SK-N-SH (cell line): ENCODE measurements around the gene TSC22D1. TPM values are rescaled to one million over a fixed set of nuclear protein-coding genes. Genes with fewer than 3 reads are reported as not detected.

ENCODE experiments used
- CTCF ChIA-PET: fragments of 300-600, 350-600 bp; formaldehyde crosslinking; extraction: SDS; loops from one replicate; lab custom pipeline; 2021; lab: Yijun Ruan, JAX
- POLR2A ChIA-PET: fragments of 350-600 bp; sonication (Branson Sonifier 250); formaldehyde crosslinking; extraction: SDS; loops from one replicate; lab custom pipeline; 2020; ENCODE audit warnings: antibody characterized with exemption, inconsistent platforms; lab: Yijun Ruan, JAX
- DNase-seq: peaks from one replicate; pipeline ENCODE4 v3.0.0; 2012
- H2AFZ ChIP-seq: fragments of 200-600 bp; sonication (generic); 2 replicates; pipeline ENCODE4 v1.8.1; 2016; ENCODE audit warnings: antibody characterized with exemption, mild to moderate bottlenecking, low read depth
- H3F3A ChIP-seq: fragments of 200-600 bp; sonication (generic); replicated peaks from 2 replicates; pipeline ENCODE3; 2016; ENCODE audit warnings: antibody characterized with exemption, mild to moderate bottlenecking; ENCODE audit not compliant: insufficient read depth
- H3K27ac ChIP-seq, 2 experiments: fragments of 200-500 bp in 1 of 2; fragments of 200-600 bp in 1 of 2; sonication (Bioruptor generic) in 1 of 2; sonication (generic), shearing (Covaris generic) in 1 of 2; 2 replicates each; pipeline versions ENCODE4 v1.5.1 to v1.6.1; 2014 to 2016; ENCODE audit warnings: low read depth in 2 of 2, inconsistent platforms in 1 of 2, low read length in 1 of 2, mild to moderate bottlenecking in 1 of 2, mixed read lengths in 1 of 2
- H3K27me3 ChIP-seq: fragments of 200-600 bp; sonication (generic), shearing (Covaris generic); 2 replicates; pipeline ENCODE4 v1.6.1; 2016; ENCODE audit warnings: mixed run types; ENCODE audit not compliant: insufficient read depth
- H3K36me3 ChIP-seq, 2 experiments: fragments of 200-500 bp in 1 of 2; fragments of 200-600 bp in 1 of 2; sonication (Bioruptor generic) in 1 of 2; sonication (generic) in 1 of 2; replicated peaks in 1 of 2; 2 replicates each; pipeline versions ENCODE3 to v1.5.1; 2014 to 2016; ENCODE audit warnings: low read length in 1 of 2, mild to moderate bottlenecking in 1 of 2; ENCODE audit not compliant: insufficient read depth in 2 of 2, control insufficient read depth in 1 of 2
- H3K4me1 ChIP-seq, 2 experiments: fragments of 200-500 bp in 1 of 2; fragments of 200-600 bp in 1 of 2; sonication (Bioruptor generic) in 1 of 2; sonication (generic), shearing (Covaris generic) in 1 of 2; 2 replicates each; pipeline versions ENCODE4 v1.5.1 to v1.6.1; 2014 to 2016; ENCODE audit warnings: low read depth in 1 of 2, low read length in 1 of 2, mixed run types in 1 of 2; ENCODE audit not compliant: insufficient read depth in 2 of 2, control insufficient read depth in 1 of 2
- H3K4me2 ChIP-seq: fragments of 200-600 bp; sonication (generic), shearing (Covaris generic); 2 replicates; pipeline ENCODE4 v1.6.1; 2017; ENCODE audit warnings: mixed run types
- H3K4me3 ChIP-seq, 2 experiments: fragments of 200-500 bp in 1 of 2; fragments of 200-600 bp in 1 of 2; sonication (Bioruptor generic) in 1 of 2; sonication (generic), shearing (Covaris generic) in 1 of 2; 2 replicates each; pipeline versions ENCODE4 v1.5.1 to v1.8.1; 2014 to 2016; ENCODE audit warnings: low read depth in 2 of 2, inconsistent platforms in 1 of 2, low read length in 1 of 2, mild to moderate bottlenecking in 1 of 2, mixed read lengths in 1 of 2, moderate library complexity in 1 of 2
- H3K79me2 ChIP-seq: fragments of 200-600 bp; sonication (generic); 2 replicates; pipeline ENCODE4 v1.8.1; 2017; ENCODE audit warnings: mild to moderate bottlenecking; ENCODE audit not compliant: insufficient read depth
- H3K9ac ChIP-seq: fragments of 200-600 bp; sonication (generic); 2 replicates; pipeline ENCODE4 v1.6.1; 2017; ENCODE audit warnings: mixed run types
- H3K9me2 ChIP-seq: fragments of 200-600 bp; sonication (generic); 2 replicates; pipeline ENCODE4 v1.6.1; 2017; ENCODE audit warnings: mixed run types
- H3K9me3 ChIP-seq: fragments of 200-600 bp; sonication (generic); 2 replicates; pipeline ENCODE4 v1.6.1; 2017; ENCODE audit warnings: mixed run types, mild to moderate bottlenecking, moderate library complexity
- H4K20me1 ChIP-seq: fragments of 200-600 bp; sonication (generic); 2 replicates; pipeline ENCODE4 v1.6.1; 2017; ENCODE audit warnings: mild to moderate bottlenecking, mixed run types; ENCODE audit not compliant: insufficient read depth
- CTCF ChIP-seq: fragments of 200-600 bp; sonication (generic); IDR thresholded peaks from 2 replicates; pipeline ENCODE4 v1.6.1; 2017; ENCODE audit warnings: antibody characterized with exemption, mild to moderate bottlenecking, moderate library complexity
- EP300 ChIP-seq, 2 experiments: IDR thresholded peaks; 2 replicates each; pipeline versions ENCODE4 v1.4.0 to v1.6.1; 2012; ENCODE audit warnings: borderline replicate concordance in 1 of 2, low read depth in 1 of 2, low read length in 1 of 2
- FOXJ3 ChIP-seq: sonication (generic); formaldehyde crosslinking; IDR thresholded peaks from 2 replicates; pipeline ENCODE4 v1.5.1; 2020; ENCODE audit warnings: mild to moderate bottlenecking, missing genetic modification reagents
- FOXM1 ChIP-seq: IDR thresholded peaks from 2 replicates; pipeline ENCODE4 v1.4.0; 2012; ENCODE audit warnings: low read depth, mild to moderate bottlenecking
- JUND ChIP-seq: IDR thresholded peaks from 2 replicates; pipeline ENCODE4 v1.4.0; 2012
- MXI1 ChIP-seq: IDR thresholded peaks from 2 replicates; pipeline ENCODE4 v1.6.1; 2012; ENCODE audit warnings: mild to moderate bottlenecking, low read depth, low read length, improper control_type of control experiment
- POLR2AphosphoS5 ChIP-seq: IDR thresholded peaks from 2 replicates; pipeline ENCODE4 v1.6.1; 2012; ENCODE audit warnings: low read depth, low read length
- RCOR1 ChIP-seq: fragments of 150-350 bp; IDR thresholded peaks from 2 replicates; pipeline ENCODE4 v1.6.1; 2017; ENCODE audit warnings: antibody characterized with exemption, low read length
- SIN3A ChIP-seq: IDR thresholded peaks from 2 replicates; pipeline ENCODE4 v1.6.1; 2012; ENCODE audit warnings: low read depth, mild to moderate bottlenecking, low read length, moderate library complexity, borderline replicate concordance
- SMC3 ChIP-seq: IDR thresholded peaks from 2 replicates; pipeline ENCODE4 v1.6.1; 2012; ENCODE audit warnings: low read depth, low read length, improper control_type of control experiment
- TAF1 ChIP-seq: IDR thresholded peaks from 2 replicates; pipeline ENCODE4 v1.6.1; 2012; ENCODE audit warnings: low read depth, mild to moderate bottlenecking, low read length, moderate library complexity, borderline replicate concordance
- TCF12 ChIP-seq: IDR thresholded peaks from 2 replicates; pipeline ENCODE4 v1.4.0; 2012
- TEAD4 ChIP-seq: IDR thresholded peaks from 2 replicates; pipeline ENCODE4 v1.4.0; 2012; ENCODE audit warnings: mild to moderate bottlenecking, borderline replicate concordance; ENCODE audit not compliant: insufficient read depth
- WGBS: methylation state at CpG from one replicate; pipeline ENCODE4 v1.1.6; 2017; ENCODE audit warnings: low lambda C conversion rate; 5-methylcytosine and 5-hydroxymethylcytosine counted together
- polyA plus RNA-seq, 3 experiments: library from polyadenylated mRNA; depleted of rRNA; stranded (reverse); fragments of >200 nt; gene quantifications; 2 replicates each; pipeline ENCODE4 v1.2.3, GENCODE V29; 2012
- TF ChIP-seq, protein P1 (sequence below): IDR thresholded peaks from 2 replicates; pipeline ENCODE4 v1.6.1; 2012; ENCODE audit warnings: mild to moderate bottlenecking, low read depth, low read length, moderate library complexity

TSC22D1 gene
- polyA plus RNA-seq, 1 of the 3 experiments (the other 2 are of a cell fraction) = 137 TPM

DNA sequence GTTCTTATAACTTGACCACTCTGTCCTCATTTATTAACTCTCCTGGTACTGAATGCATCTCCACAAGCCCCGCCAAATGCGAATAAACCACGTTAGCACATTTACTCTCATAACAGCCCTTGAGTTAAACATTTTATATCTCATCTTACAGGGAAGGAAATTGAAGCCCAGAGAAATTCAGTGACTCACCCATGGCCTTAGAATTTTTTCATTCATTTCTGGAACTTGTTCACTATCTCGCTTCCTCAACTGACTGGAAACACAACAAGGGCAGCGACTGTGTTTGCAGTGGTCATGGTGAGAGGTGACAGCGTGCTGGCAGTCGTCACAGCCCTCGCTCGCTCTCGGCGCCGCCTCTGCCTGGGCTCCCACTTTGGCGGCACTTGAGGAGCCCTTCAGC is 163.0 kb downstream of the TSC22D1 start:
- no peak overlapping the region for H3K9ac ChIP-seq

GRCh38 chr13:44412346-44412935 is 163.7 kb downstream of the TSC22D1 start:
- no peak overlapping the region for H3K27ac ChIP-seq
- 94% methylated on average over 16 of the region's 16 CpGs for WGBS
- TF ChIP-seq SIN3A = no peak
- no peak for TF ChIP-seq TAF1
- no peak for TF ChIP-seq SMC3
- no peak for TF ChIP-seq FOXJ3
- no peak for TF ChIP-seq POLR2AphosphoS5
- no peak for TF ChIP-seq TCF12
- TF ChIP-seq, all 33 proteins: peak for 0
- Histone ChIP-seq H3K9me2 (no peaks in the 10 kb centered on the region), H2AFZ (no peak overlapping the region), H3K4me2 (no peak overlapping the region), H3K4me1 (no peaks in the 10 kb centered on the region), H3K9ac (no peak overlapping the region), H3K36me3 (no peaks in the 10 kb centered on the region), H3F3A (no peaks in the 10 kb centered on the region), H4K20me1 (no peaks in the 10 kb centered on the region), H3K27me3 (no peaks in the 10 kb centered on the region), H3K9me3 (no peaks in the 10 kb centered on the region), H3K4me3 (no peak overlapping the region), H3K79me2 (no peaks in the 10 kb centered on the region)
- CTCF ChIA-PET = no interaction called here
- no peak for DNase-seq
- POLR2A ChIA-PET = no interaction called here

More for the DNA sequence above, 163.0 kb downstream of the TSC22D1 start:
- WGBS = 96% methylated on average over 9 of the region's 13 CpGs
- Histone ChIP-seq H3K27me3 (no peaks in the 10 kb centered on the region), H3K4me3 (no peak overlapping the region), H2AFZ (no peak overlapping the region), H4K20me1 (no peaks in the 10 kb centered on the region), H3K4me1 (no peaks in the 10 kb centered on the region), H3K4me2 (no peak overlapping the region), H3K27ac (no peak overlapping the region), H3K9me2 (no peaks in the 10 kb centered on the region), H3F3A (no peaks in the 10 kb centered on the region), H3K79me2 (no peaks in the 10 kb centered on the region), H3K36me3 (no peaks in the 10 kb centered on the region), H3K9me3 (no peaks in the 10 kb centered on the region)
- ChIA-PET POLR2A (no interaction called here), CTCF (no interaction called here)
- DNase-seq = no peak
- TF ChIP-seq, protein P1, sequence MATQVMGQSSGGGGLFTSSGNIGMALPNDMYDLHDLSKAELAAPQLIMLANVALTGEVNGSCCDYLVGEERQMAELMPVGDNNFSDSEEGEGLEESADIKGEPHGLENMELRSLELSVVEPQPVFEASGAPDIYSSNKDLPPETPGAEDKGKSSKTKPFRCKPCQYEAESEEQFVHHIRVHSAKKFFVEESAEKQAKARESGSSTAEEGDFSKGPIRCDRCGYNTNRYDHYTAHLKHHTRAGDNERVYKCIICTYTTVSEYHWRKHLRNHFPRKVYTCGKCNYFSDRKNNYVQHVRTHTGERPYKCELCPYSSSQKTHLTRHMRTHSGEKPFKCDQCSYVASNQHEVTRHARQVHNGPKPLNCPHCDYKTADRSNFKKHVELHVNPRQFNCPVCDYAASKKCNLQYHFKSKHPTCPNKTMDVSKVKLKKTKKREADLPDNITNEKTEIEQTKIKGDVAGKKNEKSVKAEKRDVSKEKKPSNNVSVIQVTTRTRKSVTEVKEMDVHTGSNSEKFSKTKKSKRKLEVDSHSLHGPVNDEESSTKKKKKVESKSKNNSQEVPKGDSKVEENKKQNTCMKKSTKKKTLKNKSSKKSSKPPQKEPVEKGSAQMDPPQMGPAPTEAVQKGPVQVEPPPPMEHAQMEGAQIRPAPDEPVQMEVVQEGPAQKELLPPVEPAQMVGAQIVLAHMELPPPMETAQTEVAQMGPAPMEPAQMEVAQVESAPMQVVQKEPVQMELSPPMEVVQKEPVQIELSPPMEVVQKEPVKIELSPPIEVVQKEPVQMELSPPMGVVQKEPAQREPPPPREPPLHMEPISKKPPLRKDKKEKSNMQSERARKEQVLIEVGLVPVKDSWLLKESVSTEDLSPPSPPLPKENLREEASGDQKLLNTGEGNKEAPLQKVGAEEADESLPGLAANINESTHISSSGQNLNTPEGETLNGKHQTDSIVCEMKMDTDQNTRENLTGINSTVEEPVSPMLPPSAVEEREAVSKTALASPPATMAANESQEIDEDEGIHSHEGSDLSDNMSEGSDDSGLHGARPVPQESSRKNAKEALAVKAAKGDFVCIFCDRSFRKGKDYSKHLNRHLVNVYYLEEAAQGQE = no peak
- no peak for TF ChIP-seq RCOR1
- TF ChIP-seq MXI1 = no peak
- TF ChIP-seq CTCF = no peak
- no peak for TF ChIP-seq JUND
- no peak for TF ChIP-seq FOXM1
- TF ChIP-seq EP300 (IDR thresholded peaks at IDR 0.05; ENCODE audit: borderline replicate concordance in 1 of 2, low read depth in 1 of 2, low read length in 1 of 2) = no peak
- TF ChIP-seq TEAD4 = no peak
